Neutrophil (primary cell): ENCODE data around the gene SLC12A8.

Source experiments
- H3K27ac ChIP-seq: fragments of 200-600 bp; sonication (generic); 2 replicates; pipeline ENCODE4 v1.5.1; 2016; ENCODE audit warnings: mild to moderate bottlenecking, moderate library complexity
- H3K27me3 ChIP-seq: fragments of 200-600 bp; sonication (generic); 2 replicates; pipeline ENCODE4 v1.6.0; 2016; ENCODE audit warnings: mild to moderate bottlenecking
- H3K36me3 ChIP-seq: fragments of 200-600 bp; sonication (generic); 2 replicates; pipeline ENCODE4 v1.5.1; 2017
- H3K4me1 ChIP-seq, 2 experiments: fragments of 200-600 bp in 1 of 2; sonication (generic) in 1 of 2; 1 replicate in 1 of 2; 2 replicates in 1 of 2; pipeline versions ENCODE4 v1.5.1 to v1.6.1; 2013 to 2016; ENCODE audit warnings: low read depth in 1 of 2, low read length in 1 of 2, mild to moderate bottlenecking in 1 of 2, moderate library complexity in 1 of 2; ENCODE audit not compliant: control insufficient read depth in 1 of 2, insufficient read depth in 1 of 2
- H3K4me3 ChIP-seq, 2 experiments: fragments of 200-600 bp in 1 of 2; sonication (generic) in 1 of 2; 1 replicate in 1 of 2; 2 replicates in 1 of 2; pipeline ENCODE4 v1.5.1; 2013 to 2016; ENCODE audit warnings: low read depth in 1 of 2, low read length in 1 of 2, mild to moderate bottlenecking in 1 of 2, moderate library complexity in 1 of 2
- H3K9me3 ChIP-seq: fragments of 200-600 bp; sonication (generic); 2 replicates; pipeline ENCODE4 v1.5.1; 2016
- CTCF ChIP-seq: fragments of 200-600 bp; sonication (generic); IDR thresholded peaks from 2 replicates; pipeline ENCODE4 v1.5.1; 2016; ENCODE audit warnings: antibody characterized with exemption

The SLC12A8 gene

DNA sequence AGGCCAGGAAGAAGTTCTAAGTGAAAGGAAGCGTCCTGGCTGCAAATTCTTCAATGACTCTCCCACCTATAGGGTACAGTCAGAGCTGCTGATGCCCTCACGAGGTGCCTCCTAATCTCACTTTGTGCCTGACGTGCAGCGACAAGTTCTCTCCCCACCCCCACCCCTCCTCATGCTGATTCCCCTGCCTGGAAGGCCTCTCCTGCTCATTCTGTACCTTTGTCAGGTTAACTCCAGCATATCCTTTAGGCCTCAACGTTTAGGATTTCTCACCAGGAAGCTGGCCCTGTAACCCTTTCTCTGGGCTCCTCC, 25.0 kb downstream of the SLC12A8 start:
- Histone ChIP-seq H3K27me3 (peaks cover 3% of the 10 kb centered on the region), H3K4me3 (no peak overlapping the region), H3K4me1 (no peaks in the 10 kb centered on the region), H3K9me3 (no peaks in the 10 kb centered on the region), H3K36me3 (no peaks in the 10 kb centered on the region), H3K27ac (no peak overlapping the region)
- TF ChIP-seq CTCF, result no peak

DNA sequence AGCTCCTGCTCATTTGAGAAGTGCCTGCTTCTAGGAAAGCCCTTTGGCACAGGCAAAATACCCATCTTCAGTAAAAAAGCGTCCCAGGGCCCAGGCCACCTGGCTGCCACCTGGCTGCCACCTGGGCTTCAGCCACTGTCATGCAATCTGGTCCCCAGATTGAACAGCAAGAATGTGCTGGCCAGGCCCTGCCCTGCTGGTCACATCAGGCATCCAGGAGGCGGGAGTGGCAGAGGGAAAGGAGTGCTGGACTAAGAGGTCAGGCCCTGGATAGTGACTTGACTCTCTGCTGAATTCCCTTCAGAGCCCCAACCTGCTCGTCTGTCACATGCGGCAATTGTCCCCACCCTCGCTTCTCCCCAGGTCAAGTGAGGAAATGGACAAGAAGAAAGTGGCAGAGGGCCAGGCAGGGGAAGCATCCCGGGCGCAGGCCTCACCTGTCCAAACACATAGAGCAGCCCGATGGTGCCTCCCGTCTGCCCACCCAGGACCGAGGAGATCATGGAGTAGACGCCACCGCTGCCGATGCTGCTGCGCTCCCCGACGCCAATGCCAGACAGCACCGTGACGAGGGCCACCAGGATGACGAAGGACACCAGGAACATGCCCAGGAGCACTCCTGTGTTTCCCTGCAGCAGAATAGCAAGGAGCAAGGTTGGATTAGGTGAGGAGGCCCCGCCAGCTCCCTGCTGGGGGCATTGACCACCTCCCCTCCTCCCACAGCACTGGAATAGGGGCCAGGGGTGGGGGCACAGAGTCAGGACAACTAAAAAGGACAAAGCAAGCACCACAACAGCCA, 25.5 kb downstream of the SLC12A8 start:
- no peak for TF ChIP-seq CTCF
- no peak overlapping the region for H3K27ac ChIP-seq

DNA sequence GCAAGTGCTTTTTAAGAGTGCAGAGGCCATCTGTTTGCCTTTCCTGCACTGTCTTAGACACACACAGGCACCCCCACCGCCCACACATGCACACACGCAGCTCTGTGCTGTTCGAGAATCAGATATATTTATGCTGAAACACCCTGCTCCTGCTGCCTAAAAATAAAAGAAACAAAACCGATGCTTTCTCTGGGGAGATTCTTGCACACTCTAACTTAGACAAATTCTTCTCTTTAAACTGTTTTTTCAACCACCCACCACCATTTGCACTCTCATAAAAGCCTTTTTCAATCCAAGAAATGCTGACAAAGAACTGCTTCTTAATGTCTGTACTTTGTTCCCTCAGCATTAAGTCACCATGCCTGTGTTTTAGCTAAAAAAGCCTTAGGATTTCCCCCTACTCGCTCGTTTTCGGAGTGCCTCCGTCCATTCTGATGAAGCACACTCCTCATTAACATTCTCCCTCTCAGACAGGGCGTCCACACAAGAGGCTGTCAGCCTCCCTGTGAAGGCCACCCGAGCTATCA, 26.2 kb downstream of the SLC12A8 start:
- no peak overlapping the region for H3K4me3 ChIP-seq
- no peaks in the 10 kb centered on the region for H3K9me3 ChIP-seq
- H3K27me3 ChIP-seq, result peaks cover 3% of the 10 kb centered on the region
- no peak for TF ChIP-seq CTCF
- no peaks in the 10 kb centered on the region for H3K4me1 ChIP-seq
- no peaks in the 10 kb centered on the region for H3K36me3 ChIP-seq
- no peak overlapping the region for H3K27ac ChIP-seq

More for the DNA sequence above, 25.5 kb downstream of the SLC12A8 start:
- H3K4me3 ChIP-seq, result no peak overlapping the region
- no peaks in the 10 kb centered on the region for H3K9me3 ChIP-seq
- H3K27me3 ChIP-seq, result peaks cover 3% of the 10 kb centered on the region
- H3K36me3 ChIP-seq, result no peaks in the 10 kb centered on the region
- no peaks in the 10 kb centered on the region for H3K4me1 ChIP-seq

DNA sequence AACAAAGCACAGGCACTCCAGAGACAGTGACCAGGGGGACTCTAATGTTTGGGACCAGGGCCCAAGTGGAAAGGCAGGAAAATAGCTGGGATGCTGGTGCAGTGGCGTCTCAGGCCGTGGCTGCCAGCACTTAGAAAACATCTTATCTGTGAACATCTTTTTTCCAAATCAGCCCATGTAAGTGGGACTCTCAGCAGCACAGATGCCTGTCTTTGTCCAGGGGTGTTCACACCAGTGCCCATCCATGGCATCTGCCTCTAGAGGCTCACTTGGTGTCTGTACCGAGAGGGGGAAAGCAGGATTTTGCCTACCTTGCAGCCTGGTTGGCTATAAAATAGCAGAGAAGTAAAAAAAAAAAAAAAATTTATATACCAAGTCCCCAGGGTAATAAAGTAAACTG, 26.7 kb downstream of the SLC12A8 start:
- Histone ChIP-seq H3K4me3 (no peak overlapping the region), H3K27ac (no peak overlapping the region)

GRCh38 chr3:125179884-125180240, 32.7 kb downstream of the SLC12A8 start:
- no peaks in the 10 kb centered on the region for H3K27me3 ChIP-seq
- H3K9me3 ChIP-seq, result no peaks in the 10 kb centered on the region
- H3K27ac ChIP-seq, result no peak overlapping the region
- H3K4me3 ChIP-seq, result no peak overlapping the region
- H3K36me3 ChIP-seq, result no peaks in the 10 kb centered on the region
- TF ChIP-seq CTCF, result no peak
- no peaks in the 10 kb centered on the region for H3K4me1 ChIP-seq

More for the DNA sequence above, 26.7 kb downstream of the SLC12A8 start:
- Histone ChIP-seq H3K27me3 (peaks cover 3% of the 10 kb centered on the region), H3K4me1 (no peaks in the 10 kb centered on the region), H3K9me3 (no peaks in the 10 kb centered on the region), H3K36me3 (no peaks in the 10 kb centered on the region)
- TF ChIP-seq CTCF, result no peak
